Esophagus muscularis mucosa (tissue), 4 donors: ENCODE data around the gene CCDC182. TPM values are rescaled to one million over a fixed set of nuclear protein-coding genes. Genes with fewer than 3 reads are reported as not detected.

Experiments used
- DNase-seq: peaks from one replicate; pipeline ENCODE4 v3.0.0-alpha.2; 2017; ENCODE audit errors: extremely low spot score
- H3K27ac ChIP-seq, 4 donors: fragments of 200-600 bp; sonication (generic); replicated peaks in 1 of 4; 1 replicate in 3 of 4; 2 replicates in 1 of 4; pipeline ENCODE4 v1.5.1; 2016 to 2019; ENCODE audit warnings: mild to moderate bottlenecking in 1 of 4
- H3K27me3 ChIP-seq, 4 donors: fragments of 200-600 bp; sonication (generic); one replicate each; pipeline versions ENCODE4 v1.5.1 to v1.6.0; 2016 to 2019
- H3K36me3 ChIP-seq, 4 donors: fragments of 200-600 bp; sonication (generic); one replicate each; pipeline ENCODE4 v1.5.1; 2016 to 2019
- H3K4me1 ChIP-seq, 4 donors: fragments of 200-600 bp; sonication (generic); one replicate each; pipeline ENCODE4 v1.5.1; 2016 to 2019
- H3K4me3 ChIP-seq, 4 donors: fragments of 200-600 bp; sonication (generic); 1 replicate in 2 of 4; 2 replicates in 2 of 4; pipeline ENCODE4 v1.5.1; 2016 to 2019; ENCODE audit warnings: mild to moderate bottlenecking in 4 of 4, moderate library complexity in 1 of 4
- H3K9me3 ChIP-seq, 4 donors: fragments of 200-600 bp; sonication (generic); 1 replicate in 3 of 4; 2 replicates in 1 of 4; pipeline ENCODE4 v1.5.1; 2016 to 2019
- CTCF ChIP-seq, 3 experiments: fragments of 200-600 bp in 2 of 3; fragments of 450-650 bp in 1 of 3; sonication (generic) in 2 of 3; IDR thresholded peaks; one replicate each; pipeline ENCODE4 v1.5.1; 2017 to 2019; ENCODE audit warnings: antibody characterized with exemption in 3 of 3, mild to moderate bottlenecking in 2 of 3, moderate library complexity in 1 of 3
- EP300 ChIP-seq: sonication (generic); formaldehyde crosslinking; IDR thresholded peaks from one replicate; pipeline ENCODE4 v1.6.1; 2017; ENCODE audit warnings: antibody characterized with exemption
- POLR2A ChIP-seq: fragments of 450-650 bp; IDR thresholded peaks from one replicate; pipeline ENCODE4 v1.6.1; 2017; ENCODE audit warnings: antibody characterized with exemption, moderate library complexity, mild to moderate bottlenecking, low read depth
- POLR2AphosphoS5 ChIP-seq, 2 donors: sonication (generic); formaldehyde crosslinking; IDR thresholded peaks; one replicate each; pipeline ENCODE4 v1.6.1; 2017; ENCODE audit warnings: antibody characterized with exemption in 2 of 2
- WGBS: methylation state at CpG from one replicate; pipeline ENCODE4 v1.1.5; 2018; 5-methylcytosine and 5-hydroxymethylcytosine counted together
- intact Hi-C: fragments of 100-400 bp; cut with DNase I; formaldehyde crosslinking; loops from one replicate; pipeline ENCODE4 v1.15.1; 2023
- total RNA-seq, 4 donors: library from RNA; depleted of rRNA; stranded (reverse); fragments of >200 nt; gene quantifications; one replicate each; pipeline versions ENCODE4 v1.1.0 to v1.2.1, GENCODE V29; 2016

CCDC182 gene
- total RNA-seq, 4 donors from 2014 or later, result not detected

DNA sequence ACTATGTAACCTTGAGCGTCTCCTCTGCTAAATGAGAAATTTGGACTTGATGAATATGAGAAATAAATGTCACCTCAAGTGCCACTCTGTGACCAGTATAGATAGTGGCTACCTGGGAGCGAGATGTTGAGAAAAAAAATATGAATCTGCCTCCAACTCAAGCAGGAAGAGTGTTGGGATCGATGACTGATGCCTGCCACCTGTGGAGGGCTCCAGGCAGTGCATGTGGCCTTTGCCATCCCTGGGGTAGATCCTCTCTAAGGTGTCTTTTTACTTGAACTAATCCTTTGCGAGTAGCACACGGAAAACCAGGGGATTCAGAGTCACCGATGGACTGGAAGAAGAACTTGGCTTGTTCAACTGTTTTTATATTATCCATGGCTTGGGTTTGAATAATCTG is 9.4 kb downstream of the CCDC182 start:
- no peak for DNase-seq
- H3K27ac ChIP-seq, result no peak overlapping the region
- intact Hi-C loops, result no loop called here
- H3K4me3 ChIP-seq, result no peak overlapping the region
- TF ChIP-seq POLR2A (no peak), POLR2AphosphoS5 (IDR thresholded peaks at IDR 0.05) (no peak), EP300 (no peak), CTCF (IDR thresholded peaks at IDR 0.05) (no peak)
- no peaks in the 10 kb centered on the region for H3K9me3 ChIP-seq
- H3K4me1 ChIP-seq, result peaks cover 0 to 7% (median 0%) of the 10 kb centered on the region in 4 donors
- 84% methylated on average over 6 of the region's 6 CpGs for WGBS
- no peaks in the 10 kb centered on the region for H3K27me3 ChIP-seq
- H3K36me3 ChIP-seq, result no peaks in the 10 kb centered on the region

DNA sequence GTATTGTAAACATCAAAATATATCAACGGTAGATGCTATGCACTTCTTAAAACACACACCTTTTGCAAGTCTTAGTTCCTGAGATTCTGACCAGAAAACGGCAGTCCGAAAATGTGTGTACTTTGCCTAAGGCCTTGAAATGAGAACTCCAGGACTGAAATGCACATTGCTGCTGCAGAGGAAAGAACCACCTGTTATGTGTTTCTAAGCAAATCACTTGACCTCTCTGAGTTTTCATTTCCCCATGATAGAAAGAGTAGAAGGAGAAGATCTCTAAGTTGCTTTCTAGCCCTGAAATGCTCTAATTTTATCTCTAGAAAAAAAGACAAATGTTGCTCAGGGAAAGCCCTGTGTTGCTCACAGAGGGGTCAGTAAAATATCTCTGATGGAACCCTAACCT is 9.9 kb downstream of the CCDC182 start:
- no peak for DNase-seq
- H3K27me3 ChIP-seq, result no peaks in the 10 kb centered on the region
- no peak overlapping the region for H3K27ac ChIP-seq
- TF ChIP-seq CTCF (IDR thresholded peaks at IDR 0.05) (no peak), POLR2AphosphoS5 (IDR thresholded peaks at IDR 0.05) (no peak), POLR2A (no peak), EP300 (no peak)
- WGBS, result 89% methylated on average over 3 of the region's 3 CpGs
- peaks cover 0 to 7% (median 0%) of the 10 kb centered on the region in 4 donors for H3K4me1 ChIP-seq
- no peaks in the 10 kb centered on the region for H3K36me3 ChIP-seq
- no peak overlapping the region for H3K4me3 ChIP-seq
- no peaks in the 10 kb centered on the region for H3K9me3 ChIP-seq
- intact Hi-C loops, result no loop called here

DNA sequence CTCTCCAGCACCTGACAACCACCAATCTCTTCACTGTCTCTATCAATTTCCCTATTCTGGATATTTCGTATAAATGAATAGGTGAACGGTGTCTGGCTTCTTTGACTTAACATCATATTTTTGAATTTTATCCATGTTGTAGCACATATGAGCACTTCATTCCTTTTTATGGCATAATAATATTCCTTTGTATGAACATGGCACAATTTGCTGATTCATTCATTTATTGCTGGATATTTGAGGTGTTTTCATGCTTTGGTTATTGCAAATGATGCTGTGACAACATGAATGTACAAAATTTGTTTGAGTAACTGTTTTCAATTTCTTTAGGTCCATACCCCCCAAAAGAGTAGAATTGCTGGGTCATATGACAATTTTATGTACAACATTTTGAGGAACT is 12.0 kb downstream of the CCDC182 start:
- intact Hi-C loops, result no loop called here
- H3K9me3 ChIP-seq, result no peaks in the 10 kb centered on the region
- DNase-seq, result no peak
- TF ChIP-seq CTCF (IDR thresholded peaks at IDR 0.05), result no peak
- no peak for TF ChIP-seq EP300
- no peak for TF ChIP-seq POLR2AphosphoS5 (IDR thresholded peaks at IDR 0.05)
- no peak for TF ChIP-seq POLR2A
- H3K27me3 ChIP-seq, result peaks cover 0 to under 1% (median 0%) of the 10 kb centered on the region in 4 donors
- H3K27ac ChIP-seq, result no peak overlapping the region
- H3K4me3 ChIP-seq, result no peak overlapping the region
- 97% methylated on average over 2 of the region's 2 CpGs for WGBS
- no peaks in the 10 kb centered on the region for H3K36me3 ChIP-seq
- peaks cover 0 to 7% (median 0%) of the 10 kb centered on the region in 4 donors for H3K4me1 ChIP-seq

DNA sequence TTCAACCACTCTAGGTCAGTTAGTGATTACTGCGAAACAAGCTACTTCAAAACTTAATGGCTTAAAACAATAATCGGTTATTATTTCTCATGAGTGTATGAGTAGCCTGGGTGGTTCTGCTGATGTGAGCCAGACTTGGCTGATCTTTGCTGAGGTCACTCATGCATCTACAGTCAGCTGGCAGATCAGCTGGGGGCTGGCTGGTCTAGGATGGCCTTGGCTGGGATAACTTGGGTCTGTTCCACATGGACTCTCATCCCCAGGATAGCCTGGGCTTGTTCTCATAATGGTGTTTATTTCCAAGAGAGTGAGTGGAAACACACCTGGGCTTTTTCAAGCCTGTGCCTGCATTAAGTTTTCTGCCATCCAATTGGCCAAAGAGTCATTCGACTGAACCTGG is 13.0 kb downstream of the CCDC182 start:
- no peaks in the 10 kb centered on the region for H3K36me3 ChIP-seq
- TF ChIP-seq POLR2AphosphoS5 (IDR thresholded peaks at IDR 0.05) (no peak), EP300 (no peak), CTCF (IDR thresholded peaks at IDR 0.05) (no peak), POLR2A (no peak)
- no peak for DNase-seq
- intact Hi-C loops, result no loop called here
- WGBS, result 67% methylated on average over 3 of the region's 3 CpGs
- no peak overlapping the region for H3K4me3 ChIP-seq
- no peak overlapping the region for H3K27ac ChIP-seq
- peaks cover 0 to 5% (median 0%) of the 10 kb centered on the region in 4 donors for H3K27me3 ChIP-seq
- H3K4me1 ChIP-seq, result peaks cover 0 to 7% (median 0%) of the 10 kb centered on the region in 4 donors
- no peaks in the 10 kb centered on the region for H3K9me3 ChIP-seq

DNA sequence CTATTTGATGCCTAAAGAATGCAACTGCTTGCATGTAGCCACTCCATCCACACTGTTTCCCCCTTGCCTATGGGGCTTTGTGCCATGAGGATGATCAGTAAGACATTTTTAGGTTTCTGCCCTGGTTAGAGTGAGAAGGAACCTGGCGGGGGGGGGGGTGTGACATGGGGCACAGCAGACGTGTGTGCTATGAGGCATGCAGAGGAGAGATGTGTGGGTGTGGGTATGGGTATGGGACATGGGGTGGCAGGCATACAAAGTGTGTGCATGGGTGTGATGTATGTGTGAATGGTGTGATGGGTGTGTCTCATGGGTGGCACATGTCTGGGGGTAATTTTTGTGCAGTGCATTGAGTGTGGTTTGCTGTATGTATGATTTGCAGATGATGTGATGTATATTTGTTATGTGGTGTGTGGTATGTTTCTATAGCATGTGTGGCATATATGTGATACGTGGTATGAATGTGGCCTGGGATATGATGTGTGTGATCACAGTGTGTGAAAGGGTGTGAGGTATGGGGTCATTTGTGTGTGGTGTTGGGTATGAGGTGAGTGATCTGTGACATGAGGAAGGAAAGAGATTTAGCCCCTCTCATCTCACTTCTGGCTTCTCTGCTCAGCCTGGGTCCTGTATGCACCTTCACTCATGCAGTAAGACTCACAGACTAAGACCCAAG is 14.9 kb downstream of the CCDC182 start:
- Histone ChIP-seq H3K36me3 (no peaks in the 10 kb centered on the region), H3K4me3 (no peak overlapping the region), H3K27me3 (peaks cover 0 to 10% (median 0%) of the 10 kb centered on the region in 4 donors), H3K27ac (no peak overlapping the region), H3K4me1 (peaks cover 0 to 7% (median 0%) of the 10 kb centered on the region in 4 donors), H3K9me3 (no peaks in the 10 kb centered on the region)
- 86% methylated on average over 3 of the region's 3 CpGs for WGBS
- intact Hi-C loops, result no loop called here
- DNase-seq, result no peak
- TF ChIP-seq POLR2AphosphoS5 (IDR thresholded peaks at IDR 0.05) (no peak), POLR2A (no peak), EP300 (no peak), CTCF (IDR thresholded peaks at IDR 0.05) (no peak)
